A549 treated with DMSO at 1 μM for 4 hours (cell line): ENCODE measurements around the gene NFKBIZ. TPM values are rescaled to one million over a fixed set of nuclear protein-coding genes. Genes with fewer than 3 reads are reported as not detected.

Experiments
- total RNA-seq: library from RNA; stranded (reverse); fragments of 200-300 nt; extraction: Qiagen RNA extraction; gene quantifications from 5 replicates; pipeline ENCODE4 v1.2.3, GENCODE V29; 2022; ENCODE audit warnings: low read depth

Gene NFKBIZ, protein sequence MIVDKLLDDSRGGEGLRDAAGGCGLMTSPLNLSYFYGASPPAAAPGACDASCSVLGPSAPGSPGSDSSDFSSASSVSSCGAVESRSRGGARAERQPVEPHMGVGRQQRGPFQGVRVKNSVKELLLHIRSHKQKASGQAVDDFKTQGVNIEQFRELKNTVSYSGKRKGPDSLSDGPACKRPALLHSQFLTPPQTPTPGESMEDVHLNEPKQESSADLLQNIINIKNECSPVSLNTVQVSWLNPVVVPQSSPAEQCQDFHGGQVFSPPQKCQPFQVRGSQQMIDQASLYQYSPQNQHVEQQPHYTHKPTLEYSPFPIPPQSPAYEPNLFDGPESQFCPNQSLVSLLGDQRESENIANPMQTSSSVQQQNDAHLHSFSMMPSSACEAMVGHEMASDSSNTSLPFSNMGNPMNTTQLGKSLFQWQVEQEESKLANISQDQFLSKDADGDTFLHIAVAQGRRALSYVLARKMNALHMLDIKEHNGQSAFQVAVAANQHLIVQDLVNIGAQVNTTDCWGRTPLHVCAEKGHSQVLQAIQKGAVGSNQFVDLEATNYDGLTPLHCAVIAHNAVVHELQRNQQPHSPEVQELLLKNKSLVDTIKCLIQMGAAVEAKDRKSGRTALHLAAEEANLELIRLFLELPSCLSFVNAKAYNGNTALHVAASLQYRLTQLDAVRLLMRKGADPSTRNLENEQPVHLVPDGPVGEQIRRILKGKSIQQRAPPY
- total RNA-seq = 4.7 to 8.1 TPM (median 6.8 TPM) in 5 replicates

DNA sequence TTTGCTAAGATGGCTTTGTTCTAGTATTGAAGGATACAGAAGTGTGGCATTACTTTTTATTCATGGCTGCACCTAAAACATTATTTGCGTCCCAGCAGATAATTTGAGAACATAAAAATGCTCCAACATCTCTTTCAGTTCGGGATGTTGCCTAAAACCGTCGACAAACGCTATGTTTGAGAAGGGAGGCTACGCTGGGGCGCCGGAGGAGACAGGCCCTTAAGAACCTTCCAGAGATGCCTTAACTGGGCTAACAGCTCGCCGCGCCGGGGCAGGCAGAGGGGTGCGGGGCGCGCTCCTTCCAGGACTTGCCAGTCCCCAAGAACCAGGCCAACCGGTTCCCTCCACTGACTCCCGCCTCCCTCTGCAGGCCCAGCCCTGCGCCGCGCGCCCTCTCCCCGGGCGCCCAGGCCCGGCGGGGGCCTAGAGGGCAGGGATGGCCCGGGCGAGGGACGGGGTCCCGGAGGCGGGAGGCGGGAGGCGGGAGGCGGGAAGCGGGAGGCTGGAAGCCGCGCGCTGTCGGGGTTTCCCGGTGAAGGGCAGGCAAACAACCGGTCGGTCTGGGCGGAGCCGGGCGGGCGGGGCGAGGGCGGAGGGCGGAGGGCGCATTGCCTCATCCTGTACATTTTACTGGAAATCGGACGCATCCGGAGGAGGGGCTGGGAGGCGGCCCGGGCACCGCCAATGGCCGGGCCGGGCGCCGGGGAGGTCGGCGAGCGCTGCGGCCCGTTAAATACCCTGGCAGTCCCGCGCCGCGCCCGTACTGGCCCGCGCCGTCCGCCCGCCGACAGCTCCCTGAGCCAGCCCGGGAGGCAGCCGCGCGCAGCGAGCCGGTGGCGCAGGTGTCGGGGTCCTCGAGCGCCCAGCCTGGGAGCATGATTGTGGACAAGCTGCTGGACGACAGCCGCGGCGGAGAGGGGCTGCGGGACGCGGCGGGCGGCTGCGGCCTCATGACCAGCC, at the start of gene NFKBIZ:
NFKBIZ (plus strand) TSS at position 761 of the 960 bp plus-strand sequence; CDS start at position 876, 115 bp downstream.

Other genes with a start within 250 kb of the NFKBIZ start
- 9.1 to 12.2 TPM (median 10.9 TPM) in 5 replicates for gene ZBTB11, start 172.4 kb upstream of the NFKBIZ start, total RNA-seq
- gene RPL24, start 162.8 kb upstream of the NFKBIZ start, total RNA-seq = 1,554 to 2,192 TPM (median 1,717 TPM) in 5 replicates
- 4.3 to 7.3 TPM (median 7.0 TPM) in 5 replicates for gene CEP97, start 124.9 kb upstream of the NFKBIZ start, total RNA-seq
- 24.1 to 29.3 TPM (median 27.8 TPM) in 5 replicates for gene NXPE3, start 70.3 kb upstream of the NFKBIZ start, total RNA-seq